ENCODE results near the gene OPN1MW.
A peak's percentile ranks its signal among the peaks of the same experiment; 100 is the strongest.
"Not testable (repeated sequence)": the region's sequence is repeated elsewhere in the genome, so short reads cannot be mapped to it uniquely, and the experiment has no call there.

The OPN1MW gene
- 0 reads per million in 2 donors for total RNA-seq

GRCh38 chrX:154182296-154182695 lies at the start of gene OPN1MW:
OPN1MW (plus strand) TSS chrX:154182596; CDS start chrX:154182678, 82 bp downstream.
- not testable (repeated sequence) for DNase-seq

GRCh38 chrX:154135458-154136229 lies 46.8 kb upstream of the OPN1MW start:
- DNase-seq = no peak

- DNase-seq = peak; percentile 59
These were observed 45.7 kb upstream of the OPN1MW start for GRCh38 chrX:154136627-154137161.

GRCh38 chrX:154138857-154139256 lies 43.5 kb upstream of the OPN1MW start:
- DNase-seq = no peak

- no peak for DNase-seq
These were observed 42.2 kb upstream of the OPN1MW start for GRCh38 chrX:154140206-154140605.

- no peak for DNase-seq
These were observed 41.7 kb upstream of the OPN1MW start for GRCh38 chrX:154140742-154141141.

- DNase-seq = no peak
These were observed 40.0 kb upstream of the OPN1MW start for GRCh38 chrX:154142386-154142785.

- DNase-seq = no peak
These were observed 39.2 kb upstream of the OPN1MW start for GRCh38 chrX:154142950-154143745.

- DNase-seq = not testable (repeated sequence)
These were observed 38.4 kb upstream of the OPN1MW start, which contains the start of gene OPN1LW for GRCh38 chrX:154144010-154144409. OPN1LW (plus strand) TSS chrX:154144243; CDS start chrX:154144284, 41 bp downstream.

GRCh38 chrX:154151030-154151429 lies 31.4 kb upstream of the OPN1MW start:
- DNase-seq = not testable (repeated sequence)

- not testable (repeated sequence) for DNase-seq
These were observed 26.2 kb upstream of the OPN1MW start for GRCh38 chrX:154156221-154156620.

- DNase-seq = not testable (repeated sequence)
These were observed 25.2 kb upstream of the OPN1MW start for GRCh38 chrX:154157207-154157606.

- DNase-seq = not testable (repeated sequence)
These were observed 23.1 kb upstream of the OPN1MW start for GRCh38 chrX:154159345-154159744.

- not testable (repeated sequence) for DNase-seq
These were observed 17.5 kb upstream of the OPN1MW start for GRCh38 chrX:154164902-154165301.

- not testable (repeated sequence) for DNase-seq
These were observed 14.0 kb upstream of the OPN1MW start for GRCh38 chrX:154168384-154168783.

- DNase-seq = not testable (repeated sequence)
These were observed 9.9 kb upstream of the OPN1MW start for GRCh38 chrX:154172535-154172943.

- not testable (repeated sequence) for DNase-seq
These were observed 8.0 kb upstream of the OPN1MW start for GRCh38 chrX:154174356-154174755.

- not testable (repeated sequence) for DNase-seq
These were observed 1.4 kb downstream of the OPN1MW start for GRCh38 chrX:154183794-154184193.

GRCh38 chrX:154192846-154193245 lies 10.4 kb downstream of the OPN1MW start:
- not testable (repeated sequence) for DNase-seq

GRCh38 chrX:154194316-154194715 lies 11.9 kb downstream of the OPN1MW start:
- not testable (repeated sequence) for DNase-seq

GRCh38 chrX:154196466-154196865 lies 14.1 kb downstream of the OPN1MW start:
- not testable (repeated sequence) for DNase-seq

GRCh38 chrX:154209670-154210418 lies 27.4 kb downstream of the OPN1MW start:
- DNase-seq = not testable (repeated sequence)
